K562 (cell line): ENCODE results near the gene KLHL18. TPM values are rescaled to one million over a fixed set of nuclear protein-coding genes. Genes with fewer than 3 reads are reported as not detected.

Experiments
- ATAC-seq: fragments of 200-7000 bp; cut with Tn5 transposase; 3 replicates; pipeline ENCODE4 v1.9.1; 2020; ENCODE audit warnings: moderate library complexity
- BruUV-seq: library from RNA; stranded (reverse); fragments of 400-500 nt; replicated peaks from 2 replicates; lab custom pipeline; 2021; lab: Mats Ljungman, UMichigan
- CTCF ChIA-PET: fragments of 300-600 bp; formaldehyde crosslinking; extraction: SDS; loops from one replicate; lab custom pipeline; 2021; ENCODE audit warnings: low intra/inter-chr PET ratio; lab: Yijun Ruan, JAX
- POLR2A ChIA-PET: fragments of 300-600, 350-650 bp; sonication (Branson Sonifier 250); formaldehyde crosslinking; extraction: SDS; loops from one replicate; lab custom pipeline; 2021; ENCODE audit warnings: antibody characterized with exemption, inconsistent platforms; lab: Yijun Ruan, JAX
- DNase-seq, 4 experiments: peaks; one replicate each; pipeline versions ENCODE4 v3.0.0 to v3.0.0-alpha.2; 2011 to 2018; ENCODE audit warnings: low spot score in 3 of 4, mixed read lengths in 3 of 4; ENCODE audit errors: extremely low read depth in 1 of 4
- FAIRE-seq: peaks from 2 replicates; lab custom pipeline; 2011; peaks lifted over from hg19 to GRCh38; lab: Jason Lieb, UNC
- H2AFZ ChIP-seq: 2 replicates; pipeline ENCODE4 v1.6.0; 2011; ENCODE audit warnings: low read depth, low read length, control low read depth, inconsistent platforms
- H3K27ac ChIP-seq: fragments of 200-600 bp; 3 replicates; pipeline ENCODE4 v1.8.0; 2011; ENCODE audit warnings: low read depth, mild to moderate bottlenecking, control low read depth, inconsistent platforms, low read length, moderate library complexity, mixed read lengths; ENCODE audit errors: extremely low read depth
- H3K27me3 ChIP-seq, 2 experiments: fragments of 300-600 bp in 1 of 2; 2 replicates in 1 of 2; 3 replicates in 1 of 2; pipeline versions ENCODE4 v1.6.0 to v1.8.0; 2011; ENCODE audit warnings: inconsistent platforms in 2 of 2, low read length in 2 of 2, mild to moderate bottlenecking in 1 of 2, mixed read lengths in 1 of 2, moderate library complexity in 1 of 2; ENCODE audit not compliant: control insufficient read depth in 2 of 2, insufficient read depth in 2 of 2
- H3K36me3 ChIP-seq: fragments of 300-600 bp; 3 replicates; pipeline ENCODE4 v1.8.0; 2011; ENCODE audit warnings: mild to moderate bottlenecking, low read length, inconsistent platforms; ENCODE audit not compliant: control insufficient read depth, insufficient read depth
- H3K4me1 ChIP-seq, 2 experiments: fragments of 200-600 bp in 1 of 2; replicated peaks in 1 of 2; 2 replicates in 1 of 2; 3 replicates in 1 of 2; pipeline versions ENCODE4 v1.5.1 to v1.8.0; 2011; ENCODE audit warnings: inconsistent platforms in 2 of 2, low read length in 2 of 2, mild to moderate bottlenecking in 1 of 2, mixed read lengths in 1 of 2, moderate library complexity in 1 of 2; ENCODE audit not compliant: control insufficient read depth in 2 of 2, insufficient read depth in 2 of 2
- H3K4me2 ChIP-seq: 2 replicates; pipeline ENCODE4 v1.6.1; 2011; ENCODE audit warnings: low read length, control low read depth, inconsistent platforms, mixed read lengths; ENCODE audit not compliant: insufficient read depth
- H3K4me3 ChIP-seq: fragments of 200-600 bp; sonication (generic), shearing (Covaris generic); 2 replicates; pipeline ENCODE4 v1.5.1; 2016; ENCODE audit warnings: control low read depth, inconsistent platforms
- H3K79me2 ChIP-seq: fragments of 200-600 bp; 3 replicates; pipeline ENCODE4 v1.8.0; 2011; ENCODE audit warnings: low read length, inconsistent platforms; ENCODE audit not compliant: control insufficient read depth, insufficient read depth
- H3K9ac ChIP-seq, 2 experiments: 2 replicates each; pipeline versions ENCODE4 v1.6.0 to v1.6.1; 2011; ENCODE audit warnings: low read depth in 2 of 2, low read length in 2 of 2, control low read depth in 1 of 2, inconsistent platforms in 1 of 2, mild to moderate bottlenecking in 1 of 2, mixed read lengths in 1 of 2; ENCODE audit not compliant: insufficient read depth in 1 of 2
- H3K9me1 ChIP-seq: one replicate; pipeline ENCODE4 v1.6.0; 2011; ENCODE audit warnings: inconsistent platforms, mild to moderate bottlenecking, low read length, moderate library complexity; ENCODE audit not compliant: control insufficient read depth, insufficient read depth
- H3K9me3 ChIP-seq: replicated peaks from 2 replicates; pipeline ENCODE4 v1.5.1; 2011; ENCODE audit warnings: low read depth, low read length, inconsistent platforms; ENCODE audit not compliant: control insufficient read depth, insufficient read depth
- H4K20me1 ChIP-seq: replicated peaks from 2 replicates; pipeline ENCODE4 v1.6.1; 2011; ENCODE audit warnings: low read length, inconsistent platforms, mixed read lengths; ENCODE audit not compliant: control insufficient read depth, insufficient read depth
- HINFP ChIP-seq: fragments of 450-650 bp; conservative IDR thresholded peaks from 2 replicates; pipeline ENCODE4 v1.6.1; 2016; ENCODE audit warnings: missing genetic modification characterization, low read depth, mild to moderate bottlenecking, control low read depth, missing compliant biosample characterization
- PHF8 ChIP-seq: fragments of 200-600 bp; sonication (generic); IDR thresholded peaks from 2 replicates; pipeline ENCODE4 v1.6.1; 2012; ENCODE audit warnings: mixed run types, mild to moderate bottlenecking, inconsistent platforms, low read length, moderate library complexity, borderline replicate concordance
- SRF ChIP-seq, 2 experiments: fragments of 250-450, 450-650 bp in 1 of 2; sonication (Bioruptor Pico) in 1 of 2; sonication (generic) in 1 of 2; formaldehyde crosslinking; IDR thresholded peaks; 2 replicates each; pipeline versions ENCODE4 v1.5.0 to v1.5.1; 2020 to 2022; ENCODE audit warnings: mild to moderate bottlenecking in 1 of 2, missing genetic modification reagents in 1 of 2
- WGBS: fragments of 100-300 bp; shearing (Covaris generic); methylation state at CpG from one replicate; pipeline ENCODE4 v1.1.6; 2016; ENCODE audit warnings: low coverage, mixed read lengths; ENCODE audit not compliant: insufficient coverage; ENCODE audit errors: missing lambda C conversion rate; 5-methylcytosine and 5-hydroxymethylcytosine counted together
- in situ Hi-C: fragments of 300-500 bp; cut with MboI; formaldehyde crosslinking; loops from 4 replicates; pipeline ENCODE4 v1.15.0; 2018; ENCODE audit warnings: inconsistent platforms, mixed read lengths
- intact Hi-C: fragments of 100-400 bp; cut with micrococcal nuclease; formaldehyde crosslinking; loops from 2 replicates; pipeline ENCODE4 v1.14.2; 2022
- polyA plus RNA-seq, 8 experiments: library from polyadenylated mRNA; depleted of rRNA in 4 of 8; stranded (reverse) in 5 of 8; unstranded in 3 of 8; fragments of >200 nt; fragmentation: Nextera tagmentation in 2 of 8; fragmentation: Illumina TruSeq in 1 of 8; extraction: Ambion mirVana in 2 of 8; extraction: Trizol in 1 of 8; gene quantifications; 2 replicates each; pipeline versions ENCODE4 v1.2.1 to v1.2.3, GENCODE V29; 2011 to 2014; ENCODE audit warnings: inconsistent platforms in 1 of 8, missing spikeins in 1 of 8
- total RNA-seq, 7 experiments: library from RNA; depleted of rRNA in 6 of 7; stranded (reverse); fragments of >200 nt in 6 of 7; fragmentation: Illumina TruSeq in 2 of 7; extraction: Trizol in 2 of 7; gene quantifications; 2 replicates each; pipeline versions ENCODE4 v1.2.1 to v1.2.3, GENCODE V29; 2011 to 2021; ENCODE audit warnings: low replicate concordance in 1 of 7
- TF ChIP-seq, protein P1 (sequence below): sonication (generic); formaldehyde crosslinking; IDR thresholded peaks from 2 replicates; pipeline ENCODE4 v1.8.1; 2023; ENCODE audit warnings: mild to moderate bottlenecking, missing genetic modification reagents

Gene KLHL18
- total and polyA plus RNA-seq, 9 of the 15 experiments (the other 6 are each of a cell fraction or from before 2014, with no cell fraction given), result 26.7 to 97.5 (median 48.7) TPM

DNA sequence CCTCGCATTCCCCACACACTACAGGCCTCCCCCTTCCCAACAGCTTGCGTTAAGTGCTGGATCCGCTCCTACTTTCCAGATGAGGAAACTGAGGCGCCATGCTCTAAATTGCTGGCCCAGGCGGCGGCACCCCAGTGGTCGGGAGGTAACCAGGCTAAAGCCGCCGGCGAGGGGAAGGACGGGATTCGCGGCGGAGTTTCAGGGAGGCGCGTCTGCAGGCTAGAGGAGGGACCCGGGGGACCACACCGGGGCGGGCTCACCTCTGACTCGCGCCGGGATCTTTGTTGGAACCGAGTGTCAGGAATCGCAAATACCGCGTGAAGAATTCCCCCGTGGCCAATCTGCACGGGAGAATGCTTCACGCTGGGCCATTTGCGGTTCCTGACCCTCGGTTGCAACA, 73.5 kb downstream of the KLHL18 start:
- in situ Hi-C loops, result loop anchor here (10.0 kb wide), 1 partner anchor 641 kb away; the partner anchor contains the start of gene PRSS50
- intact Hi-C loops, result no loop called here
- Histone ChIP-seq H3K9me3 (peaks cover 6% of the 10 kb centered on the region), H3K4me1 (peaks cover 0 to 3% of the 10 kb centered on the region in 2 experiments; a peak in 2 of 5 replicates), H3K27ac (no peak overlapping the region), H3K79me2 (no peaks in the 10 kb centered on the region), H4K20me1 (no peaks in the 10 kb centered on the region), H3K4me2 (no peak overlapping the region), H3K4me3 (no peak overlapping the region), H3K36me3 (no peaks in the 10 kb centered on the region), H3K9ac (no peak overlapping the region), H3K27me3 (no peaks in the 10 kb centered on the region), H3K9me1 (no peaks in the 10 kb centered on the region), H2AFZ (no peak overlapping the region)
- POLR2A ChIA-PET, result interaction anchor here (0.7 kb wide), 1 partner anchor 50 kb away, joined by 3 read pairs; no protein-coding TSS in a partner anchor
- BruUV-seq, result no TSS peak
- TF ChIP-seq HINFP (no peak), PHF8 (no peak), SRF (CRISPR knock-in tag; IDR thresholded peaks at IDR 0.05) (no peak)
- TF ChIP-seq, protein P1, sequence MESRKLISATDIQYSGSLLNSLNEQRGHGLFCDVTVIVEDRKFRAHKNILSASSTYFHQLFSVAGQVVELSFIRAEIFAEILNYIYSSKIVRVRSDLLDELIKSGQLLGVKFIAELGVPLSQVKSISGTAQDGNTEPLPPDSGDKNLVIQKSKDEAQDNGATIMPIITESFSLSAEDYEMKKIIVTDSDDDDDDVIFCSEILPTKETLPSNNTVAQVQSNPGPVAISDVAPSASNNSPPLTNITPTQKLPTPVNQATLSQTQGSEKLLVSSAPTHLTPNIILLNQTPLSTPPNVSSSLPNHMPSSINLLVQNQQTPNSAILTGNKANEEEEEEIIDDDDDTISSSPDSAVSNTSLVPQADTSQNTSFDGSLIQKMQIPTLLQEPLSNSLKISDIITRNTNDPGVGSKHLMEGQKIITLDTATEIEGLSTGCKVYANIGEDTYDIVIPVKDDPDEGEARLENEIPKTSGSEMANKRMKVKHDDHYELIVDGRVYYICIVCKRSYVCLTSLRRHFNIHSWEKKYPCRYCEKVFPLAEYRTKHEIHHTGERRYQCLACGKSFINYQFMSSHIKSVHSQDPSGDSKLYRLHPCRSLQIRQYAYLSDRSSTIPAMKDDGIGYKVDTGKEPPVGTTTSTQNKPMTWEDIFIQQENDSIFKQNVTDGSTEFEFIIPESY (CRISPR knock-in tag), result peak; percentile 71; the same call in 1 of the 2 replicates
- CTCF ChIA-PET, result no interaction called here
- no peak for ATAC-seq
- FAIRE-seq, result no peak
- DNase-seq, result no peak
- WGBS, result 76% methylated on average over 30 of the region's 31 CpGs
